ENCODE results near the gene LMF1.

DNA sequence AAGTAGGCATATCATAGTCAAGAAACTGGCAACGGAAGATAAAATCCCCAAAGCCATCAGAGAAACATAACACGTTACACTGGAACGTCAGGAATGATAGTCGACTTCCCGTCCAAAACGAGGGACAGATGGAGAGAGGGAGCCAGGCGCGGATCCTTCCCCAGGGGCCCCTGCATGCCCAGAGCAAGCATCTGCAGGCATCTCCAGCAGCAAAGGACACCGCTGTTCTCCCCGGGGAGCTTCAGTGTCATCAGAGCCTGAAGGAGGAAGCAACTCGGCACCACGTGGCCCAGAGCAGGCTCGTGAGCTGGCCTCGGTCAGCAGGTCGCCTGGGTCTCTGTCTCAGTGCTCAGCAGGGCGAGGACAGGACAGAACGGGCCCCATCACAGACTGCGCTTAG lies 50.1 kb downstream of the LMF1 start:
- TF ChIP-seq, protein P1, sequence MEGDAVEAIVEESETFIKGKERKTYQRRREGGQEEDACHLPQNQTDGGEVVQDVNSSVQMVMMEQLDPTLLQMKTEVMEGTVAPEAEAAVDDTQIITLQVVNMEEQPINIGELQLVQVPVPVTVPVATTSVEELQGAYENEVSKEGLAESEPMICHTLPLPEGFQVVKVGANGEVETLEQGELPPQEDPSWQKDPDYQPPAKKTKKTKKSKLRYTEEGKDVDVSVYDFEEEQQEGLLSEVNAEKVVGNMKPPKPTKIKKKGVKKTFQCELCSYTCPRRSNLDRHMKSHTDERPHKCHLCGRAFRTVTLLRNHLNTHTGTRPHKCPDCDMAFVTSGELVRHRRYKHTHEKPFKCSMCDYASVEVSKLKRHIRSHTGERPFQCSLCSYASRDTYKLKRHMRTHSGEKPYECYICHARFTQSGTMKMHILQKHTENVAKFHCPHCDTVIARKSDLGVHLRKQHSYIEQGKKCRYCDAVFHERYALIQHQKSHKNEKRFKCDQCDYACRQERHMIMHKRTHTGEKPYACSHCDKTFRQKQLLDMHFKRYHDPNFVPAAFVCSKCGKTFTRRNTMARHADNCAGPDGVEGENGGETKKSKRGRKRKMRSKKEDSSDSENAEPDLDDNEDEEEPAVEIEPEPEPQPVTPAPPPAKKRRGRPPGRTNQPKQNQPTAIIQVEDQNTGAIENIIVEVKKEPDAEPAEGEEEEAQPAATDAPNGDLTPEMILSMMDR (IDR thresholded peaks at IDR 0.05): no peak
- no peak for TF ChIP-seq EZH2 (IDR thresholded peaks at IDR 0.05; ENCODE audit: borderline replicate concordance, insufficient read depth, low read depth, low read length, poor library complexity, severe bottlenecking)

Measured in B cell (primary cell).